WTC11 (cell line): Measurements from ENCODE around the gene SRPRA. TPM values are rescaled to one million over a fixed set of nuclear protein-coding genes. Genes with fewer than 3 reads are reported as not detected.

Experiments
- ATAC-seq: fragments of 200-7000 bp; cut with Tn5 transposase; 2 replicates; pipeline ENCODE4 v1.10.0; 2021; ENCODE audit warnings: mild to moderate bottlenecking, moderate library complexity
- CTCF ChIA-PET: fragments of 300-600 bp; sonication (Branson Sonifier 250); formaldehyde crosslinking; loops from one replicate; lab custom pipeline; 2021; ENCODE audit warnings: antibody characterized with exemption; lab: Charles Lee
- POLR2A ChIA-PET: fragments of 350-600 bp; sonication (Branson Sonifier 250); formaldehyde crosslinking; loops from one replicate; lab custom pipeline; 2021; ENCODE audit warnings: antibody characterized with exemption; lab: Charles Lee
- DNase-seq: peaks from one replicate; pipeline ENCODE4 v3.0.0; 2021; ENCODE audit warnings: low spot score
- H3K27ac Mint-ChIP-seq: 2 replicates; pipeline ENCODE4 v1.8.0; 2021; ENCODE audit warnings: mixed read lengths
- H3K27me3 Mint-ChIP-seq: 2 replicates; pipeline ENCODE4 v1.8.0; 2021; ENCODE audit warnings: low read depth, mild to moderate bottlenecking, moderate library complexity, mixed read lengths
- H3K36me3 Mint-ChIP-seq: 2 replicates; pipeline ENCODE4 v1.8.0; 2021; ENCODE audit warnings: mixed read lengths
- H3K4me1 Mint-ChIP-seq: 2 replicates; pipeline ENCODE4 v1.8.0; 2022; ENCODE audit warnings: mixed read lengths
- H3K4me3 Mint-ChIP-seq: 2 replicates; pipeline ENCODE4 v1.8.0; 2021; ENCODE audit warnings: mild to moderate bottlenecking, moderate library complexity, mixed read lengths
- H3K9me3 Mint-ChIP-seq: 2 replicates; pipeline ENCODE4 v1.8.0; 2021; ENCODE audit warnings: mixed read lengths
- CDX4 ChIP-seq: fragments of 250-450 bp; sonication (Bioruptor Pico); IDR thresholded peaks from 2 replicates; pipeline ENCODE4 v1.9.0; 2021; ENCODE audit warnings: moderate library complexity, mild to moderate bottlenecking, inconsistent platforms, borderline replicate concordance
- E2F1 ChIP-seq: sonication (generic); formaldehyde crosslinking; IDR thresholded peaks from 2 replicates; pipeline ENCODE4 v1.8.0; 2022; ENCODE audit warnings: mild to moderate bottlenecking, missing genetic modification reagents
- EMX1 ChIP-seq: fragments of 250-450 bp; sonication (Bioruptor Pico); IDR thresholded peaks from 2 replicates; pipeline ENCODE4 v1.8.0; 2021; ENCODE audit warnings: mild to moderate bottlenecking
- ETV6 ChIP-seq: sonication (generic); formaldehyde crosslinking; IDR thresholded peaks from 2 replicates; pipeline ENCODE4 v1.8.1; 2022; ENCODE audit warnings: mild to moderate bottlenecking, missing genetic modification reagents
- FOXJ3 ChIP-seq: sonication (generic); formaldehyde crosslinking; IDR thresholded peaks from 2 replicates; pipeline ENCODE4 v1.9.0; 2021; ENCODE audit warnings: missing genetic modification reagents, mild to moderate bottlenecking, borderline replicate concordance
- HMGA2 ChIP-seq: fragments of 250-450 bp; sonication (Bioruptor Pico); IDR thresholded peaks from 2 replicates; pipeline ENCODE4 v1.4.0; 2021; ENCODE audit warnings: mild to moderate bottlenecking, moderate library complexity
- MXD4 ChIP-seq: fragments of 250-450 bp; sonication (Bioruptor Pico); IDR thresholded peaks from 2 replicates; pipeline ENCODE4 v1.8.0; 2021; ENCODE audit warnings: mild to moderate bottlenecking, moderate library complexity, borderline replicate concordance
- RORB ChIP-seq: fragments of 250-450 bp; sonication (Bioruptor Pico); IDR thresholded peaks from 2 replicates; pipeline ENCODE4 v1.9.0; 2021; ENCODE audit warnings: mild to moderate bottlenecking
- SOX15 ChIP-seq: fragments of 250-450 bp; sonication (Bioruptor Pico); IDR thresholded peaks from 2 replicates; pipeline ENCODE4 v1.9.0; 2021; ENCODE audit warnings: mild to moderate bottlenecking
- ZBTB21 ChIP-seq: sonication (generic); formaldehyde crosslinking; IDR thresholded peaks from 2 replicates; pipeline ENCODE4 v1.8.1; 2023; ENCODE audit warnings: mild to moderate bottlenecking, missing genetic modification reagents, borderline replicate concordance
- ZNF232 ChIP-seq: sonication (generic); formaldehyde crosslinking; IDR thresholded peaks from 2 replicates; pipeline ENCODE4 v1.8.0; 2022; ENCODE audit warnings: mild to moderate bottlenecking, missing genetic modification reagents
- ZNF317 ChIP-seq: sonication (generic); formaldehyde crosslinking; IDR thresholded peaks from 2 replicates; pipeline ENCODE4 v1.8.1; 2023; ENCODE audit warnings: low read depth, mild to moderate bottlenecking, moderate library complexity, missing genetic modification reagents, borderline replicate concordance
- total RNA-seq: library from RNA; stranded (reverse); gene quantifications from 3 replicates; pipeline ENCODE4 v1.2.3, GENCODE V29; 2021
- TF ChIP-seq, protein P1 (sequence below): fragments of 250-450 bp; sonication (Bioruptor Pico); IDR thresholded peaks from 2 replicates; pipeline ENCODE4 v1.9.0; 2021; ENCODE audit warnings: mild to moderate bottlenecking, borderline replicate concordance
- TF ChIP-seq, protein P2 (sequence below): sonication (generic); formaldehyde crosslinking; conservative IDR thresholded peaks from 2 replicates; pipeline ENCODE4 v1.8.1; 2022; ENCODE audit warnings: mild to moderate bottlenecking, missing genetic modification reagents
- TF ChIP-seq, protein P3 (sequence below): sonication (generic); formaldehyde crosslinking; IDR thresholded peaks from 2 replicates; pipeline ENCODE4 v1.8.0; 2022; ENCODE audit warnings: mild to moderate bottlenecking, missing genetic modification reagents
- TF ChIP-seq, protein P4 (sequence below): sonication (generic); formaldehyde crosslinking; conservative IDR thresholded peaks from 2 replicates; pipeline ENCODE4 v1.8.1; 2023; ENCODE audit warnings: mild to moderate bottlenecking, low read depth, missing genetic modification reagents, moderate library complexity
- TF ChIP-seq, protein P5 (sequence below): fragments of 250-450 bp; sonication (Bioruptor Pico); conservative IDR thresholded peaks from 2 replicates; pipeline ENCODE4 v1.9.0; 2021; ENCODE audit warnings: mild to moderate bottlenecking
- TF ChIP-seq, protein P6 (sequence below): fragments of 250-450 bp; sonication (Bioruptor Pico); IDR thresholded peaks from 2 replicates; pipeline ENCODE4 v1.9.0; 2021; ENCODE audit warnings: mild to moderate bottlenecking

The SRPRA gene
- total RNA-seq, 1 experiment from 2014 or later = 64.7 TPM

- H3K9me3 Mint-ChIP-seq = no peaks in the 10 kb centered on the region
- H3K27me3 Mint-ChIP-seq = peaks cover 30% of the 10 kb centered on the region
- H3K4me3 Mint-ChIP-seq = no peak overlapping the region
- no peak for ATAC-seq
- no peak for DNase-seq
- no peaks in the 10 kb centered on the region for H3K36me3 Mint-ChIP-seq
- ChIA-PET POLR2A (no interaction called here), CTCF (no interaction called here)
- TF ChIP-seq FOXJ3 (CRISPR knock-in tag) (no peak), CDX4 (CRISPR knock-in tag) (no peak), ZNF317 (CRISPR knock-in tag) (no peak), E2F1 (no peak), HMGA2 (no peak), EMX1 (CRISPR knock-in tag) (no peak), ZNF232 (CRISPR knock-in tag) (no peak), MXD4 (CRISPR knock-in tag) (no peak), ZBTB21 (no peak), SOX15 (CRISPR knock-in tag) (no peak), ETV6 (CRISPR knock-in tag) (no peak), RORB (no peak)
- TF ChIP-seq, protein P1, sequence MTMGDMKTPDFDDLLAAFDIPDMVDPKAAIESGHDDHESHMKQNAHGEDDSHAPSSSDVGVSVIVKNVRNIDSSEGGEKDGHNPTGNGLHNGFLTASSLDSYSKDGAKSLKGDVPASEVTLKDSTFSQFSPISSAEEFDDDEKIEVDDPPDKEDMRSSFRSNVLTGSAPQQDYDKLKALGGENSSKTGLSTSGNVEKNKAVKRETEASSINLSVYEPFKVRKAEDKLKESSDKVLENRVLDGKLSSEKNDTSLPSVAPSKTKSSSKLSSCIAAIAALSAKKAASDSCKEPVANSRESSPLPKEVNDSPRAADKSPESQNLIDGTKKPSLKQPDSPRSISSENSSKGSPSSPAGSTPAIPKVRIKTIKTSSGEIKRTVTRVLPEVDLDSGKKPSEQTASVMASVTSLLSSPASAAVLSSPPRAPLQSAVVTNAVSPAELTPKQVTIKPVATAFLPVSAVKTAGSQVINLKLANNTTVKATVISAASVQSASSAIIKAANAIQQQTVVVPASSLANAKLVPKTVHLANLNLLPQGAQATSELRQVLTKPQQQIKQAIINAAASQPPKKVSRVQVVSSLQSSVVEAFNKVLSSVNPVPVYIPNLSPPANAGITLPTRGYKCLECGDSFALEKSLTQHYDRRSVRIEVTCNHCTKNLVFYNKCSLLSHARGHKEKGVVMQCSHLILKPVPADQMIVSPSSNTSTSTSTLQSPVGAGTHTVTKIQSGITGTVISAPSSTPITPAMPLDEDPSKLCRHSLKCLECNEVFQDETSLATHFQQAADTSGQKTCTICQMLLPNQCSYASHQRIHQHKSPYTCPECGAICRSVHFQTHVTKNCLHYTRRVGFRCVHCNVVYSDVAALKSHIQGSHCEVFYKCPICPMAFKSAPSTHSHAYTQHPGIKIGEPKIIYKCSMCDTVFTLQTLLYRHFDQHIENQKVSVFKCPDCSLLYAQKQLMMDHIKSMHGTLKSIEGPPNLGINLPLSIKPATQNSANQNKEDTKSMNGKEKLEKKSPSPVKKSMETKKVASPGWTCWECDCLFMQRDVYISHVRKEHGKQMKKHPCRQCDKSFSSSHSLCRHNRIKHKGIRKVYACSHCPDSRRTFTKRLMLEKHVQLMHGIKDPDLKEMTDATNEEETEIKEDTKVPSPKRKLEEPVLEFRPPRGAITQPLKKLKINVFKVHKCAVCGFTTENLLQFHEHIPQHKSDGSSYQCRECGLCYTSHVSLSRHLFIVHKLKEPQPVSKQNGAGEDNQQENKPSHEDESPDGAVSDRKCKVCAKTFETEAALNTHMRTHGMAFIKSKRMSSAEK (CRISPR knock-in tag) = no peak
- TF ChIP-seq, protein P2, sequence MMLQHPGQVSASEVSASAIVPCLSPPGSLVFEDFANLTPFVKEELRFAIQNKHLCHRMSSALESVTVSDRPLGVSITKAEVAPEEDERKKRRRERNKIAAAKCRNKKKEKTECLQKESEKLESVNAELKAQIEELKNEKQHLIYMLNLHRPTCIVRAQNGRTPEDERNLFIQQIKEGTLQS (CRISPR knock-in tag) = no peak
- TF ChIP-seq, protein P3, sequence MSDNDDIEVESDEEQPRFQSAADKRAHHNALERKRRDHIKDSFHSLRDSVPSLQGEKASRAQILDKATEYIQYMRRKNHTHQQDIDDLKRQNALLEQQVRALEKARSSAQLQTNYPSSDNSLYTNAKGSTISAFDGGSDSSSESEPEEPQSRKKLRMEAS = no peak
- TF ChIP-seq, protein P4, sequence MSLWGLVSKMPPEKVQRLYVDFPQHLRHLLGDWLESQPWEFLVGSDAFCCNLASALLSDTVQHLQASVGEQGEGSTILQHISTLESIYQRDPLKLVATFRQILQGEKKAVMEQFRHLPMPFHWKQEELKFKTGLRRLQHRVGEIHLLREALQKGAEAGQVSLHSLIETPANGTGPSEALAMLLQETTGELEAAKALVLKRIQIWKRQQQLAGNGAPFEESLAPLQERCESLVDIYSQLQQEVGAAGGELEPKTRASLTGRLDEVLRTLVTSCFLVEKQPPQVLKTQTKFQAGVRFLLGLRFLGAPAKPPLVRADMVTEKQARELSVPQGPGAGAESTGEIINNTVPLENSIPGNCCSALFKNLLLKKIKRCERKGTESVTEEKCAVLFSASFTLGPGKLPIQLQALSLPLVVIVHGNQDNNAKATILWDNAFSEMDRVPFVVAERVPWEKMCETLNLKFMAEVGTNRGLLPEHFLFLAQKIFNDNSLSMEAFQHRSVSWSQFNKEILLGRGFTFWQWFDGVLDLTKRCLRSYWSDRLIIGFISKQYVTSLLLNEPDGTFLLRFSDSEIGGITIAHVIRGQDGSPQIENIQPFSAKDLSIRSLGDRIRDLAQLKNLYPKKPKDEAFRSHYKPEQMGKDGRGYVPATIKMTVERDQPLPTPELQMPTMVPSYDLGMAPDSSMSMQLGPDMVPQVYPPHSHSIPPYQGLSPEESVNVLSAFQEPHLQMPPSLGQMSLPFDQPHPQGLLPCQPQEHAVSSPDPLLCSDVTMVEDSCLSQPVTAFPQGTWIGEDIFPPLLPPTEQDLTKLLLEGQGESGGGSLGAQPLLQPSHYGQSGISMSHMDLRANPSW (CRISPR knock-in tag) = no peak
- TF ChIP-seq, protein P5, sequence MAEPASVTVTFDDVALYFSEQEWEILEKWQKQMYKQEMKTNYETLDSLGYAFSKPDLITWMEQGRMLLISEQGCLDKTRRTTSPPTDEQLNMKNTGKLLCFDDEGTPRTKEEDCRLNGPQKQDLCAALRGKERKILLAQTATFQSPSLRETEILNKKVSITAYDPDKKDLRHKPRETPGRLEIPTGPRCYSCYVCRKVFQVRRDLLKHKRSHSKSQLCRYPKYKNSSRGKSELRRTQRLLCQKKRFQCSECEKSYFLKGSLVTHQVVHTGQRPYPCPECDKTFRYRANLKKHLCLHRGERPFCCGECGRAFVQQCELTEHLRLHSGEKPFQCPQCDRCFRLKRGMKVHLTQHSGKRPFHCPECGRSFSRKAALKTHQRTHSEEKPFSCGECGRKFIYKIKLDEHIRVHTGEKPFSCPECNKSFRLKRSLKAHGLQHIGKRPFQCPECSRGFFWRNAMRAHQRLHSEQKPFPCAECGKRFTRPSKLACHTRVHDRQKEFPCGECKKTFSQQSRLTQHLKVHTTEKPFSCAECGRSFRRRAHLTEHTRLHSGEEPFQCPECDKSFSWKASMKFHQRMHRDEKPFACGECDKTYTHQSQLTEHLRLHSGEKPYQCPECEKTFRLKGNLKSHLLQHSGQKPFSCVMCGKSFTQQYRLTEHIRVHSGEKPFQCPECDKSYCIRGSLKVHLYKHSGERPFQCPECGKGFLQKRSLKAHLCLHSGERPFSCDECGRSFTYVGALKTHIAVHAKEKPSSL = no peak
- TF ChIP-seq, protein P6, sequence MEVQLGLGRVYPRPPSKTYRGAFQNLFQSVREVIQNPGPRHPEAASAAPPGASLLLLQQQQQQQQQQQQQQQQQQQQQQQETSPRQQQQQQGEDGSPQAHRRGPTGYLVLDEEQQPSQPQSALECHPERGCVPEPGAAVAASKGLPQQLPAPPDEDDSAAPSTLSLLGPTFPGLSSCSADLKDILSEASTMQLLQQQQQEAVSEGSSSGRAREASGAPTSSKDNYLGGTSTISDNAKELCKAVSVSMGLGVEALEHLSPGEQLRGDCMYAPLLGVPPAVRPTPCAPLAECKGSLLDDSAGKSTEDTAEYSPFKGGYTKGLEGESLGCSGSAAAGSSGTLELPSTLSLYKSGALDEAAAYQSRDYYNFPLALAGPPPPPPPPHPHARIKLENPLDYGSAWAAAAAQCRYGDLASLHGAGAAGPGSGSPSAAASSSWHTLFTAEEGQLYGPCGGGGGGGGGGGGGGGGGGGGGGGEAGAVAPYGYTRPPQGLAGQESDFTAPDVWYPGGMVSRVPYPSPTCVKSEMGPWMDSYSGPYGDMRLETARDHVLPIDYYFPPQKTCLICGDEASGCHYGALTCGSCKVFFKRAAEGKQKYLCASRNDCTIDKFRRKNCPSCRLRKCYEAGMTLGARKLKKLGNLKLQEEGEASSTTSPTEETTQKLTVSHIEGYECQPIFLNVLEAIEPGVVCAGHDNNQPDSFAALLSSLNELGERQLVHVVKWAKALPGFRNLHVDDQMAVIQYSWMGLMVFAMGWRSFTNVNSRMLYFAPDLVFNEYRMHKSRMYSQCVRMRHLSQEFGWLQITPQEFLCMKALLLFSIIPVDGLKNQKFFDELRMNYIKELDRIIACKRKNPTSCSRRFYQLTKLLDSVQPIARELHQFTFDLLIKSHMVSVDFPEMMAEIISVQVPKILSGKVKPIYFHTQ (CRISPR knock-in tag) = no peak
- H3K27ac Mint-ChIP-seq = no peak overlapping the region
- H3K4me1 Mint-ChIP-seq = peaks cover 14% of the 10 kb centered on the region
Observed at GRCh38 chr11:126284829-126285228, 16.1 kb upstream of the SRPRA start.
